ENCODE measurements around the gene TRIM63.
"Not testable (repeated sequence)": the region's sequence is repeated elsewhere in the genome, so short reads cannot be mapped to it uniquely, and the experiment has no call there.

Gene TRIM63

DNA sequence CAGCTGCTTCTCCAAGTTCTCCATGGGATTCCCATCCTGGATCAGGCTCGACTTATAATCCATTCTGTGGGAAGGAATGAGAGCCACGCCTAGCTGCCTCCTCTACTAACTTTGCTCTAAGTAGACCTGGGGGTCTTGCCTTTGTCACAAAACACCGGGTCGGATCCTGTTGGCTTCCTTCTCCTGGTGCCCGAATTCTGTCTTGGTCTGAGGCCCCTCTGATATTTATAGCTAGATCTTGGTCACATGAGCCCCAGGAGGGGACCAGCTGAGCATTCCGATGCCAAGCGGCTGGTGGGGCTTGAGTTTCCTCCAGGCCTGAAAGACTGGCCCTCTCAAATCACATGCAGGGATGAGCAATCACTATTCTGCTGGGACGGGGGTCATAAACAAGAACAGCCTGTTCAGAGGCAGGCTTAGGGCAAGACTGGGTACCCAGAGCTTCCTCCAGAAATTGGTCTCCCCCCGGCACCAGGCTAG lies at the start of gene TRIM63:
Gene TRIM63 (minus strand): TSS at position 199 of the 480 bp plus-strand sequence. CDS start 136 bp downstream, at position 63.
- no peak for DNase-seq (ENCODE audit: low read depth)

DNA sequence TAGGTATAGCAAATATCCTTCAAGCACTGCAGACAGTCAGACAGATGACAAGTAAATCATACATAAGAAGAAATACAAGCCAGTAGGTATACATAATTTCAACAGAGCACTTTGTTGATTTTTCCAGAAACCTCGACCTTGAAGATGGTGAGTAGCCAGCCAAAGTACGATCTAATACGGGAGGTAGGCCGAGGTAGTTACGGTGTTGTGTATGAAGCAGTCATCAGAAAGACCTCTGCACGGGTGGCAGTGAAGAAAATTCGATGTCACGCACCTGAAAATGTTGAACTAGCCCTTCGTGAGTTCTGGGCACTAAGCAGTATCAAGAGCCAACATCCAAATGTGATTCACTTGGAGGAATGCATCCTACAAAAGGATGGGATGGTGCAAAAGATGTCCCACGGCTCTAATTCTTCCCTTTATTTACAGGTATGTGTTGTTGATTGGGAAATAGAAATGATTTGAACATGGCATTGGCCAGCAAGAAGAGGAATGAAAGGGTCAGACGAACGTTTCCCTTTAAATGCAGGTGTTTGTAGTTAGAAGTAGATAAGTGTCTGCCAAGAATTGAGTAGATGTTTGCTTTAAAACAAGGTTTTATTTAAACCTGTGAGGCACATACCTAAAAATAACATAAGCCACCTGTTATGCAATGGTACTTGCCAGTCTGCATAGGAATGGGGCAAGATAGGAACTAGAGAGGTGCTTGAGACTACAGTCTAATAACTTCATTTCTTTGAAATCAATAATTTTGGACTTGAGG lies 46.9 kb upstream of the TRIM63 start:
- DNase-seq (ENCODE audit: low read depth): no peak

DNA sequence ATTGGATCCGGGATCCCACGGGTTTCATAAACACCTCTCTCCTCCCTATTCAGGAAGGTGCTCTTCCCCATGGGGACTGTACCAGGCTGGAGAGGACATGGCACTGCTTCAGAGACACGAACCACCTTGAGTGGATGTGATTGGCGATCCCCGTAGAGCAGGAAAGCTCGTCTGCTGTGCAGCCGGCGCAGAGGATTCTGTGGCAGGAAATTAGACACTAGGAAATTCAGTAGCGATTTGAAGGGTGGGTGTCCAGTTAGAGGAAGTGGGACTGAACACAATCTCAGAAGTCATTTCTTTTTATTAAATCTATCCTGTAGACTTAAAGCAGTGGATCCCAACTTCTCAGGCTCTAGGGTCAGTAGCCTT lies 45.0 kb upstream of the TRIM63 start:
- DNase-seq (ENCODE audit: low read depth): no peak

DNA sequence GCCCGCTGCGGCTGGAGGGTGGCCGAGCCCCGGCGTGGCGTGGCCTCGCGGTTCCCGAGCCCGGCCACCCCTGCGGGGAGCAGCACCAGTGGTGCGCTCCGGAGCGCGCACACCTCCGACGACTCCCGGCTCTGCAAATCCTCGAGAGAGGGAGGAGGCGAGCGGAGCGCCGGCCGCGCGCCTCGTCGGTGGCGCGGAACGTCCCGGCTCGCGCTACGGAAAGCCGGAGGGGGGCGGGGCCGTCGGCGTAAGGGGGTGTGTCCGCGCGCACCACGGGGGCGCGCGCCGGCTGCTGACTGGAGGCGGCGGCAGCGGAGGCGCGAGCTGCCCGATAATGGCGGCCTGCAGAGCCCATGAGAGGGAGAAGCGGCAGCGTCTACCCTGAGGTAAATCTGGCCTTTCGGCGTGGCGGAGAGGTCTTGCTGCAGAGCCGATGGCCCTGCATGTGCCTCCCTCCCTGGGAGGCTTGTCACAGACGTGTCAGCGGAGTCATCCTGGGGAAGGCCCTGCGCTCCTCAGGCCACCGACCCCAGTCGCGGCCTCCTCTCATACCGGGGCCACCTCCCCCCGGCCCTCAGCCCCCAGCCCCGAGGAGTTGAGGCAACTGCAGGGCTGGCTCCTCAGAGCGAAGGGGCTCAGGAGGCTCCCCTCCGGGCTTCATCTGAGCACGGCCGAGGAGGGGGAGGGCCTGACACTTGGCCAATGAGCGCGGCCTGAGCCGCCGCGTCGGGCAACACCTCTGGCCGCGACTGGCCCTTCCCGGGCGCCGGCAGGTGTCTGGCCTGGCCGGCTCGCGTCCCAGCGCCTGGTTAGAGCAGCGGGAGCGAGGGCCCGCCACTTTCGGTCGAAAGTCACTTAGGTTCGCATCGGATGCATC lies 44.3 kb upstream of the TRIM63 start, which contains the start of gene PDIK1L:
Gene PDIK1L (plus strand): TSS at position 295 of the 877 bp plus-strand sequence. CDS start 2,485 bp downstream, outside the sequence.
- peak; percentile 93 for DNase-seq (ENCODE audit: low read depth)

DNA sequence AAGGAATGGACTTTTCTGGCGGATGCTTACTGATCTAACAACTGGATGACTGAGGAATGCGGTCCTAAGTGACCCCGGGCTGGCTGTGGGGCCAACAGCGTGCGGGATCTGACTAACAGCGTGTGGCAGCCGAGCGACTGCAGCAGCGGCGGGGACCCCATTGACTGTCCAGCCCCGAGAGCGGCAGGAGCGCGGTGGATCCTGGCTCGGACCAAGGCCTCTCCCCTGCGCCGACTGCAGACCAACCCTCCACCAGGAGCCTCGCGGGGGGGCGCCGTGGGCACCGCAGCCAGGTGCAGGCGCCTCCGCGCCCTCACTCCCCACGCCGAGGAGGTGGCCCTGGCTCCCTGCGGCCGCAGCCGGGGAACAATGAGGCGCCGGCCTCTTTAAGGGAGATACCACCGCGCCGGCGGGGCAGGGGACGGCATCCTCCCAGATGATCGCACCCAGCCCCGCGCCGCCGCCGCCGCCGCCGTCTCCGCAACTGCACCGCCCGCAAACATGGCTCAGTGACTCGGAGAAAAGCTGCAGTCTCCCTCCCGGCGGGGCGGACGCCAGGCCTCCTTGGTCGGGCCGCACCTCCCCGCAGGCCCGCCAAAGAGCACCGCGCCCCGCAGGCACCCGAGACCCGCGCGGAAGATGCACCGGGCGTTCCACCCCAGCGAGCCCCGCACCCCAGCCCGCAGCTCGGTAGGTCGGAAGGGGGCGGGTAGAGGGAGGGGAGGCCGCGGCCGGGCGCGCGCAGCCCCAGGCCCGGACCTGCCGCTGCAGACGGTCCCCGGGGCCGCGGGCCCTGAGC lies 43.5 kb upstream of the TRIM63 start:
- peak; percentile 57 for DNase-seq (ENCODE audit: low read depth)

DNA sequence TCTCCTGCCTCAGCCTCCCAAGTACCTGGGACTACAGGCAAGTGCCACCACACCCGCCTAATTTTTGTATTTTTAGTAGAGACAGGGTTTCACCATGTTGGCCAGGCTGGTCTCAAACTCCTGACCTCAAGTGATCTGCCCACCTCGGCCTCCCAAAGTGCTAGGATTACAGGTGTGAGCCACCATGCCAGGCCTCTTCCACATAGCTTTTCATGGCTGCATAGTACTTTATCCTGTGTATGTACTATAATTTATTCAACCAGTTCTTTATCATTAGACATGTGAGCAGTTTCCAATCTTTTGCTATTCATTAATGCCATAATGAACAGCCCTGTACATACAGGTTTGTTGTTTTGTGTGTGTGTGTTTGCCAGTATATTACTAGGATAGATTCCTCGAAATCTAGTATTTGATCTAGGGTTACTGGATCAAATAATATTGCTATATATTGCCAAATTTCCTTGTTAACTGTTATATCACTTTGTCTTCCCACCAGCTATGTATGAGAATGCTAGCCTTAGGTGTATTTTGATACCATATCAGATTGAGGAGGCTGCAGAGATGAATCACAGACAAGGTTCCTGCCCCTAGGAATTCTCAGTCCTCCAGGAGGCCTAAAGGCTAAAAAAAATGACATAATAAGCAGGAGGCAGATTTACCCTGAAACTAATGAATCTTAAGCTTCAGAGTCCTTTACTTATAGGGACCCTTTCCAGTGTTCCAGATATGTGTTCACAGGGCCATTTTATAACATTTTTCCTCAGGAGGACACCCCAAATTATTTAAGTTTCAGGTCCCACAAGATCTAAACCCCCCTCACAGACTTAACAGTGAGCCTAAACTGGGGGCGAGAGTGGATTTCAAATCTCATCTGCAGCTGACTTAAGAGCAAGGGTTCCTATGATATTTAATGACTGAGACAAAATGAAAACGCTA lies 42.1 kb upstream of the TRIM63 start:
- DNase-seq (ENCODE audit: low read depth): no peak

DNA sequence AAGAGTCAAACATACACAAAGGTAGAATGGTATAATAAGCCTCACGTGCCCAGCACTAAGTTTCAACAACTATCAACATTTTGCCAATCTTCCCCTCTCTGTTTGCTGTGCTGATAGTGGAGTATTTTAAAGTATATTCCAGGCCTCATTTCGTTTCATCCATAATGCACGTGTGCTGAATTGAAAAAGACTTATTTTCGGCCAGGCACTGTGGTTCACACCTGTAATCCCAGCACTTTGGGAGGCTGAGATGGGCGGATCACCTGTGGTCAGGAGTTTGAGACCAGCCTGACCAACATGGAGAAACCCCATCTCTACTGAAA lies 37.8 kb upstream of the TRIM63 start:
- DNase-seq (ENCODE audit: low read depth): not testable (repeated sequence)

DNA sequence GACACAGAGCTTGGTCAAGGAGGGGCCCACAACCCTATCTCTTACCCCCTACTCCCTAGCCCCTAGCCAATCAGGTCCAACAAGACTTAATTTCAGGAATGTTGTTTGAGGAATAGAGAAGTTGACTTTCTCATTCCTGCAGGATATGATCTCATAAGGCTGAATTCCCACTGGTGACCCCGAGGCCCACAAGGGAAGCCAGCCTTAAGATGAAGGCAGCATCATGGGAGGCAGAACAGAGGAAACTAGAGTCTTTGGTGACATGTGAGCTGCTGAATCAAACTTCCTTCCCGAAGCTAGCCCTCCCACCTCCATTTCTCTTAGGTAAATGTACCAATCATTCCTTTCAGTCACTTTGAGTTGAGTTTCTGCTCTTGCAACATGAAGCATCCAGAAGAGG lies 35.1 kb upstream of the TRIM63 start:
- no peak for DNase-seq (ENCODE audit: low read depth)

DNA sequence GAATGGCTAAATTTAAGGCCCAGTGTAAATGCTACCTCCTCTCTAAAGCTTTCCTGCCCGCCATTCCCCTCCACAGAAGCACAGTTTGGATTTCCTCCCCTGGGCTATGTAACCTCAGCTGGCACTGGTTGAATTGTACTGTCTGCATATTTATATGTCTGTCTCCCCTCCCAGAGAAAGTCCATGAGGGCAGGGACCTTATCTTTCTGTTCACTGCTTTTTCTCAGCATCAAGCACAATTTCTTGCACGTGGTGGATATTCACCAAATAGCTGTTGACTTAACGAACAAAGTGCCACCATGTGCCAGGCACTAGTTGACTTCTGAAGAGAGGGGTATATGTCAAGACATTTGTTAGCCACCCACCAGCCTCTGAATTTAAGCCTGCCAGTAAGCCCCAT lies 34.7 kb upstream of the TRIM63 start:
- DNase-seq (ENCODE audit: low read depth): no peak

DNA sequence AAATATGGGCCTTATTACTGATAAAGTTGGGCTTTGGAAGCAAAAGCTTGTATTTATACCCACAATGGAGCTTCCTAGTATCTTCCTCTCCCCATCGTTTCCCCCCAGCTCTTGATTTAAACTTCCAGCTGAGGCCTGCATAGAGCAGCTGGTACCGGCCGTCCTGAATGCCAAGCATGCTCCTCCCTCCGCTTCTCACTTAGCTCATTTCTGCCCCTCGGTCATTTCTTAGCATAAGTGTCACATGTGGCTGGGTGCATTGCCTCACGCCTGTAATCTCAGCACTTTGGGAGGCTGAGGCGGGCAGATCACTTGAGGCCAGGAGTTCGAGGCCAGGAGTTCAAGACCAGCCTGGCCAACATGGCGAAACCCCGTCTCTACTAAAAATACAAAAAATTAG lies 32.8 kb upstream of the TRIM63 start:
- DNase-seq (ENCODE audit: low read depth): not testable (repeated sequence)

DNA sequence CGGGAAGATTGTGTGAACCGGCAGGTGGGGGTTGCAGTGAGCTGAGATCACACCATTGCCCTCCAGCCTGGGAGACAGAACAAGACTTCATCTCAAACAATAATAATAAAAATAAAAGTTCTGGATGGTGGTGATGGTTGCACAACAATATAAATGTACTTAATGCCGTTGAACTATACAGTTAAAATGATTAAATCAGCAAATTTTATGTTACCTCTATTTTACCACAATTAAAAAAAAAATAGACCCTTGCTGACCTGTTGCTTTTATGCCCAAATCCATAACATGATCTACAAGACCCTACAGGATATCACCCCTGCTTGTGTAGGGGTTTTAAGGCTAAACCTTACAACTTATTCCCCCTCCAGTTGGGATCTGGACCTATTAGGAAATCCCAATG lies 32.4 kb upstream of the TRIM63 start:
- DNase-seq (ENCODE audit: low read depth): no peak

DNA sequence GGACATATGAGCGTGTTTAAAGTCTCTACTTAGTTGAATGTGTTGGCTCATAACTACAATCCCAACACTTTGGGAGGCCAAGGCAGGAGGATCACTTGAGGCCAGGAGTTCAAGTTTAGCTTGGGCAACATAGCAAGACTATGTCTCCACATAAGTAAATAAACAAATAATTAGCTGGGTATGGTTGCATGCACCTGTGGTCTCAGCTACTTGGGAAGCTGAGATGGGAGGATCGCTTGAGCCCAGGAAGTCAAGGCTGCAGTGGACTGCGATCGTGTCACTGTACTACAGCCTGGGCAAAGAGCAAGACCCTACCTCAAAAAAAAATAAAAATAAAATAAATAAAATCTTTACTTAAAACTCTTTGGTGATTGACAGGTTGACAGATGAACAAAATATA lies 31.2 kb upstream of the TRIM63 start:
- no peak for DNase-seq (ENCODE audit: low read depth)

DNA sequence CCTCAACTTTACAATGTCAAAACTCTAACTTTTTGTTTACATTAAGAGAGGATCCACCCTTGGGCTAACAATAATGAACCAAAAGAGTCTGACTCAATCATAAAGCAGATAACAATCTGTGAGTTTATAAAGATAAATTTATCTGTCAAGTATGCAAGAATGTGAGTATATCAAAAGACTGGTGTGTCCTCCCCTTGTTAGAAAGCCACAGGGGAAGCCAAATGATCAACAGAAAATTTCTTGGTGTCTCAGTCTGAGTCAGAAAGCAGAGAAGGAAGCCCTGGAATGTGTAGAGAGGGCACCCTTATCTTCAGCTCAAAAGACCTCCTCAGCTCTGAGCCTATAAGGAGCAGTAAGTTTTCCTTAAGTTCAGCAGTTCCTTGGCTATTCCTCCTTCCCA lies 30.3 kb upstream of the TRIM63 start:
- no peak for DNase-seq (ENCODE audit: low read depth)

DNA sequence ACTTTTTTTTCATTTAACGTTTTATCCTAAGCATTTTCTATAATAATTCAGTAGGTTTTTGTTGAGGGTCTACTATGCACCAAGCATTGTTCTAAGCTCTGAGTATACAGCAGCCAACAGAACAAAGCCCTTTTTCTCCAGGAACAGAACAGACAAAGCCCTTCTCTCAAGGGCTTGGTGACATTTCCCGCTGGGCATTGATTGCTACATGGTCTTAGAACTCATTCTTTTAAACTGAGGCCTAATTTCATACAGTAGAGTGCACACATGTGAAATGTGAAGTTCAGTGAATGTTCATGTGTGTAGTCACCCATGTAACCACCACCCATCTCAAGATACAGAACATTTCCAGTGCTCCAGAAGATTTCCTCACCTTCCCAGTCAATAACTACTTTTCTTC lies 29.0 kb upstream of the TRIM63 start:
- DNase-seq (ENCODE audit: low read depth): no peak

DNA sequence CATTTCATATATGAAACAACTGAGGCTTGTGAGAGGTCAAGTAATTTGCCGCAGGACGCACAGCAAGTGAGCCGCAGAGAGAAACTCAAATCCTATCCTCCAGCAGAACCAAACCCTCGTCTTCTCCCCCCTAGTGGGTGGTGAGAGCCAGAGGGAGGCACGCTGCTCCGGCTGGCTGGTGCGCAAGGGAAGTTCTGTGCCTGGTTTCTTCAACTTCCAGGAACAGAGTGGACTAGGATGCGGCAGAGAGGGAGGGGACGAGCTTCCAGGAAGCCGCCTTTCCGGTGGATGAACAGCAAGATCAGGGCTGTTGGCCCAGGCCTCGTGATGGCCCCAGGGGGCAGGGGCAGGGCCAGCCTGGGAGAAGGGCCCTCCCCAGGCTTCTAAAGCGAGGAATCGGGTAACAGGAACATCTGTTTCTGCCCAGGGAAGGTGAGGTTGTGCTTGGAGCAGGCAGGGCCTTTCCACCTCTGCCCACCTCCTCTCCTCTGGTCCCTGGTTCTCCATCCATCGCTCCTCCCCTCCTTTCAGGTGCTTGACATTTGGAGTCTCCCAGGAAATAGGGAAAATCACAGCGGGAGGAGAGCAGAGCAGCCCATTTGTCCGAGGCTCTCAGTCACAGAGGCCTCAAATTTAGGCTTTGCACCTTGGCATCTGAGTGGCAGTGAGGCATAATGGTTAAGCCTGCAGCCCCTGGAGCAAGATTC lies 27.4 kb upstream of the TRIM63 start:
- no peak for DNase-seq (ENCODE audit: low read depth)

DNA sequence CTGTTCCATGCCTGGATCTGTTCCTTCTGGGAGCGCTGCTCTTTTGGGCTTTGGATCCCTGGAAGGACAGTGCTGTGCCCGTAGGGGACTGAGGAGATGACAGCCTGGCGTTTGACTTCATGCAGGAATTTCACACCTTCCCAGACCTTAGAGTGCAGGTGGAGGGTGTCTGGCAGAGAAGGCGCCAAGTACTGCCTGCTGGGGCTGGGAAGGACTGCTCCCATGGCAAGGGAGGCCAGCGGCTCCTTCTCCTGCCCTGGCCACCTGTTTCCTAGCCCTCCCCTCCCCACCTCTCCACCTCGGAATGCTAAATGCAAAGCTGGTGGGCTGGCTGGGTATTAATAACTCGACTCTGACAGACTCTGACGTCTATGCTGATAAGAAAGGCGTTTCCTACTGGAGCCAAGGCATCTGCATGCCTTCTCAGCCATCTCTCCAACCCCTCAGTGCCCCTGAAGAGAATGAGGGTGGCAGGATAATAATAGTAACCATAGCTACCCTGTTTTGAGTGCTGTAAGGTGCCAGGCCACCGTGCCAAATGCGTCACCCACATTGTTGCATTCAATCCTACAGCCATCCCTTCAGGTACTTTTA lies 26.7 kb upstream of the TRIM63 start:
- DNase-seq (ENCODE audit: low read depth): no peak

DNA sequence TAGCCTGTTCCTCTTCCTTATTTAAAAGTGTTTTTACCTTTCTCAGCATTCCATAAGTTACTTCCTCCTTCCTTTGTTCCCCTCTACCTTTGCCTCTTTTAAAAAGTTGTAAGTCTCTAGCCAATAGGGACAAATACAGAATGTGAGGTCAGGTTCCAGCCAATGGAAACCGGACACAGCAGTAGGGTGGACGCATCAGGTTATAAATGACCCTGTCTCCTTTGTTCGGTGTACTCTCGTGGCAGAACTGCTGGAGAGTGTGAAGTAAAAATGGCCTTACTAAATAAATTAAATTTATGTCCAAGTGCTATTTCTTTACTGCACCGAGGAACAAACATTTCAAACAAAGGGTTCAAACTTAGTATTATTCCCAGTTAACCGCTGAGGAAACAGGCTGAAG lies 26.1 kb upstream of the TRIM63 start:
- DNase-seq (ENCODE audit: low read depth): not testable (repeated sequence)

DNA sequence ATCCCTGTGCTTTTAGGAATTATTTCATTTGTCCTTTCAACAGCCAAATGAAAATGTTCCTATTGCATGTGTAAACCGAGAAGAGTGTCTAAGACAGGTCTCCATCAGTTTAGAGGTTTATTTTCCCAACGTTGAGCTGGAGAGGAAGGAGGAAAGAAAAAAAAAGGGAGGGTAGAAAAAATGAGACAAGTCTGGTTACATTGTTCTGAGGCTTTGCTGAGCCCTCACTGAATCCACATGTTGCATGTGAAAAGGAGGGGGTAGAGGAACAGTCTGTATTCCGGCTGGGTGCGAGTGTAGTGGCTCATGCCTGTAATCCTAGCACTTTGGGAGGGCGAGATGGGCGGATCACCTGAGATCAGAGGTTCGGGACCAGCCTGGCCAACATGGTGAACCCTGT lies 25.0 kb upstream of the TRIM63 start:
- DNase-seq (ENCODE audit: low read depth): no peak

DNA sequence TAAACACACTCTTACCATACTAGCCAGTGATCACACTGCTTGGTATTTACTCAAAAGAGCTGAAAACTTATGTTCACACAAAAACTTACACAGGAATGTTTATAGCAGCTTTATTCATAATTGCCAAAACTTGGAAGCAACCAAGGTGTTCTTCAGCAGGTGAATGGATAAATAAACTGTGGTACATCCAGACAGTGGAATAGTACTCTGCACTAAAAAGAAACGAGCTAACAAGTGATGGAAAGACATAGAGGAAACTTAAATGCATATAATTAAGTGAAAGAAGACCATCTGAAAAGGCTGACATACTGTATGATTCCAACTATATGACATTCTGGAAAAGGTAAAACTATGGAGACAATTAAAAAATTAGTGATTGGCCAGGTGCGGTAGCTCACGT lies 23.5 kb upstream of the TRIM63 start:
- DNase-seq (ENCODE audit: low read depth): no peak

DNA sequence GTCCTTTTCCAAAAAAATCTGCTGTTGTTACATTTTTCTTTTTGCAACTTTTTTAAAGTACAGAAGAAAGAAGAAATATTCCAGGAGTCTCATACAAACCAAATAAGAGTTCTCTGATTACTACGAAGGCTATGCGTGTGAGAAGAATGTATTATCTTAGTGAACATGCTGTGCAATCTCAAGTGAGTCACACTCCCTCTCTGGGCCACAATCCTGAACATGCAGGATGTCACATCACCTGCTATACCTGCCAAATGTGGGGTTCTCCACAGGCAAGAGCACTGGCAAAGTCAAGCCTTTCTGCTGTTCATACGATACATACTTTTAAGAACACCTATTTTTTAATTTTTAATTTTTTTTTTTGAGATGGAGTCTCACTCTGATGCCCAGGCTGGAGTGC lies 21.7 kb upstream of the TRIM63 start:
- DNase-seq (ENCODE audit: low read depth): no peak

Measured in activated T-cell treated with anti-CD3 and anti-CD28 coated beads for 24 hours (primary cell).